HFF-Myc (cell line): ENCODE data around the gene SLC16A4.

Experiments used
- DNase-seq: peaks from one replicate; pipeline ENCODE4 v3.0.0-alpha.2; 2011; ENCODE audit warnings: low read depth; ENCODE audit errors: extremely low read depth
- H3K4me3 ChIP-seq: replicated peaks from 2 replicates; pipeline ENCODE4 v1.5.1; 2011; ENCODE audit warnings: low read depth, mild to moderate bottlenecking, control low read depth, low read length
- CTCF ChIP-seq: IDR thresholded peaks from 2 replicates; pipeline ENCODE4 v1.5.1; 2012; ENCODE audit warnings: mild to moderate bottlenecking, low read depth, low read length, control low read depth; ENCODE audit errors: missing control alignments

Gene SLC16A4

GRCh38 chr1:110319332-110320167 is 71.3 kb downstream of the SLC16A4 start:
- TF ChIP-seq CTCF = no peak
- DNase-seq = no peak
- no peak overlapping the region for H3K4me3 ChIP-seq

GRCh38 chr1:110318046-110318445 is 72.8 kb downstream of the SLC16A4 start:
- TF ChIP-seq CTCF = no peak
- no peak overlapping the region for H3K4me3 ChIP-seq
- DNase-seq = no peak

- no peak for TF ChIP-seq CTCF
- DNase-seq = no peak
- H3K4me3 ChIP-seq = no peak overlapping the region
Measured at GRCh38 chr1:110316735-110317134, 74.1 kb downstream of the SLC16A4 start.
